Measurements from ENCODE around the gene FKBP2.
A peak's percentile ranks its signal among the peaks of the same experiment; 100 is the strongest.

The FKBP2 gene
- long read RNA-seq, partial matches to known transcripts, result 0 of 11 reads
- long read RNA-seq, other reads (novel, unspliced or antisense), result 5 of 11 reads

DNA sequence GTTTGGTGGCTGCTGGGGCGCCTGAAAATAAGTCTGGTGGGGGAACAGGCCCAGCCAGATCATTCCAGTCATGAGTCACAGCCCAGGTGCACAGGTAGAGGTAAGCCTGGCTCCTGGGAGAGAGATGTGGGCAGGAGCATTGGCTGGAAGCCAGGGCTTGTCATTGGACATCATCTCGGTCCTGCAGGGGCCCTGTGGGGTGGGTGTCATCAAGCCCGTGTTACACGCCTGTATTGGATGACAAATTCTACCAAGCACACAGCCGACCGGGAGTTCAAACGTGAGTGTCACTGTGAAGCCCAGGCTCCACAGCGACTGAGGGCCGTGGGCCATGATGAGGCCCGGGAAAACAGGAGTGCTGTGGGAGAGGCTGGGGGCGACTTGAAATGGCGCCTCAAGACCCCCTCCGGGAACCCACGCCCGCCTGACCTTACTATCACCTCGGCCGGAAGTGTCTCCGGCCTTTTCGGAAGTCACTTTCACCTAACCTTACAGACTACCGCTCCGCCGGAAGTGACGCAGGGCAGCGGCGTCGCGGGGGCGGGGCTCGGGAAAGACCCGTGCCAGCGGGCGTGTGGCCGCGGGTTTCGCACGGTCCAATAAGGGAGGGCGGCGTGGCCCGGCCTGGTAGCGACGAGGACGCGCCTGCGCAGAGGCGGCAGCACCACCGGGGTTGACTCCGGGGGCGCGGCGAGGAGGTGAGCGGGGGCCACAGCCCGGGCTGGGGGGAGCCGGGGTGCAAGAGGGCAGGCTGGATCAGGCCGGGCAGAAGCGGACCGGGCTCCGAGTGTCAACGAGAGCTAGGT is at the start of gene FKBP2:
TSS of gene FKBP2 (plus strand) at position 661 of the 806 bp plus-strand sequence. CDS start 1,293 bp downstream, outside the sequence.
- H3K27ac ChIP-seq (replicated peaks), result peak within 1 kb of the TSS; percentile 97
- H3K4me3 ChIP-seq (replicated peaks; ENCODE audit: insufficient read depth, low read length), result peak within 1 kb of the TSS; percentile 80
- no peaks in the 10 kb centered on the region for H3K27me3 ChIP-seq (ENCODE audit: insufficient read depth, poor library complexity, severe bottlenecking)
- DNase-seq (ENCODE audit: low read depth in 1 of 2, low spot score in 1 of 2), result peak; percentile 95 to 97
- TF ChIP-seq CTCF (IDR thresholded peaks at IDR 0.05; ENCODE audit: insufficient read depth, low read length), result no peak
- peak; percentile 81 for TF ChIP-seq POLR2AphosphoS5 (IDR thresholded peaks at IDR 0.05; ENCODE audit: low read depth)
- TF ChIP-seq REST (IDR thresholded peaks at IDR 0.05; ENCODE audit: insufficient replicate concordance, low read depth), result peak; percentile 30
- TF ChIP-seq GABPA (IDR thresholded peaks at IDR 0.05; ENCODE audit: low read depth), result peak; percentile 84
- no peak; the same call in 1 of the 2 replicates for TF ChIP-seq SPI1 (IDR thresholded peaks at IDR 0.05; ENCODE audit: borderline replicate concordance, low read depth)

GRCh38 chr11:64192434-64192833 is 48.5 kb upstream of the FKBP2 start:
- DNase-seq (ENCODE audit: low read depth in 1 of 2, low spot score in 1 of 2), result no peak
- Histone ChIP-seq H3K27me3 (ENCODE audit: insufficient read depth, poor library complexity, severe bottlenecking) (no peaks in the 10 kb centered on the region), H3K27ac (replicated peaks) (no peak overlapping the region), H3K4me3 (replicated peaks; ENCODE audit: insufficient read depth, low read length) (no peak overlapping the region)
- TF ChIP-seq POLR2AphosphoS5 (IDR thresholded peaks at IDR 0.05; ENCODE audit: low read depth) (no peak), SPI1 (IDR thresholded peaks at IDR 0.05; ENCODE audit: borderline replicate concordance, low read depth) (no peak), CTCF (IDR thresholded peaks at IDR 0.05; ENCODE audit: insufficient read depth, low read length) (no peak), GABPA (IDR thresholded peaks at IDR 0.05; ENCODE audit: low read depth) (no peak), REST (IDR thresholded peaks at IDR 0.05; ENCODE audit: insufficient replicate concordance, low read depth) (no peak)

DNA sequence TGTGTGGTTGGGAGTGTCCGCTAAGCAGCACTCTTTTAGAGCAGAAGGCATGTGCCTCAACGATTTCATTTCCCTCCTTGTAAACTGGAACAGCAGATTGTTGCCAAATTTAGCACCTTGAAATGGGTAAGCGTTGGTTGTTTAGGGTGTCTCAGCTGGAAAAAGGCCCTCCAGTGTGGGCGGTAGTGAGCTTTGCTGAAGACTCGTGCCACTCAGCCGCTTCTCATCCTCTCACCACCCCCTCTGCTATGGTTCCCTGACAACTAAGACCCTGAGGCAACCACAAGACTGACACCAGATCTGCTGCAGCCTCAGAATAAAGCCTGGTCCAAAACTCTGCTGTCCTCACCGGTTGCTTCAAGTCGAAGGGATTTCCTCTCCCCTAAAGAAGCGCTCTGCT is 44.3 kb upstream of the FKBP2 start:
- no peaks in the 10 kb centered on the region for H3K27me3 ChIP-seq (ENCODE audit: insufficient read depth, poor library complexity, severe bottlenecking)
- H3K4me3 ChIP-seq (replicated peaks; ENCODE audit: insufficient read depth, low read length), result no peak overlapping the region
- no peak for TF ChIP-seq SPI1 (IDR thresholded peaks at IDR 0.05; ENCODE audit: borderline replicate concordance, low read depth)
- no peak for TF ChIP-seq GABPA (IDR thresholded peaks at IDR 0.05; ENCODE audit: low read depth)
- no peak for DNase-seq (ENCODE audit: low read depth in 1 of 2, low spot score in 1 of 2)
- no peak overlapping the region for H3K27ac ChIP-seq (replicated peaks)

DNA sequence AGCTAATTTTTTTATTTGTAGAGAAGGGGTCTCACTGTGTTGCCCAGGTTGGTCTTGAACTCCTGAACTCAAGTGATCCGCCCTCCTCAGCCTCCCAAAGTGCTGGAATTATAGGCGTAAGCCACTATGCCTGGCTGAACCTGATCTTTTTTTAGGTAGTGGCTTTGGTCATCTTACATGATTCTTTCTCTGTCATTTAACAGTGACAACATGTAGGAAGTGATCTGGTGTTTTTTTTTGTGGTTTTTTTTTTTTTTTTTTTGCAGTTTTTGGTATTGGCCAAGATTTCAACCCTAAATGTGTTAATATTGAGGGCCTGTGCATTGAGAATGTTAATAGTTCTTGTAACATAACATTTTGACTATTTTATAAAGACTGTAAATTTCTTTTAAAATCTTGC is 42.4 kb upstream of the FKBP2 start:
- no peak overlapping the region for H3K27ac ChIP-seq (replicated peaks)
- no peak for DNase-seq (ENCODE audit: low read depth in 1 of 2, low spot score in 1 of 2)
- no peak overlapping the region for H3K4me3 ChIP-seq (replicated peaks; ENCODE audit: insufficient read depth, low read length)
- TF ChIP-seq SPI1 (IDR thresholded peaks at IDR 0.05; ENCODE audit: borderline replicate concordance, low read depth), result no peak
- no peak for TF ChIP-seq GABPA (IDR thresholded peaks at IDR 0.05; ENCODE audit: low read depth)
- TF ChIP-seq CTCF (IDR thresholded peaks at IDR 0.05; ENCODE audit: insufficient read depth, low read length), result no peak
- no peak for TF ChIP-seq REST (IDR thresholded peaks at IDR 0.05; ENCODE audit: insufficient replicate concordance, low read depth)
- TF ChIP-seq POLR2AphosphoS5 (IDR thresholded peaks at IDR 0.05; ENCODE audit: low read depth), result no peak
- no peaks in the 10 kb centered on the region for H3K27me3 ChIP-seq (ENCODE audit: insufficient read depth, poor library complexity, severe bottlenecking)
